HEK293 (cell line): ENCODE measurements around the gene MYBPC3.

Source experiments
- CTCF ChIP-seq: fragments of 450-650 bp; formaldehyde crosslinking; IDR thresholded peaks from 2 replicates; pipeline ENCODE4 v1.5.1; 2016; ENCODE audit warnings: missing biosample characterization, missing genetic modification characterization
- ZNF157 ChIP-seq: fragments of 450-650 bp; formaldehyde crosslinking; IDR thresholded peaks from 2 replicates; pipeline ENCODE4 v1.5.1; 2016; ENCODE audit warnings: missing biosample characterization, missing genetic modification characterization
- ZNF449 ChIP-seq: fragments of 450-650 bp; formaldehyde crosslinking; IDR thresholded peaks from 2 replicates; pipeline ENCODE4 v1.5.1; 2017; ENCODE audit warnings: missing biosample characterization, mild to moderate bottlenecking, missing genetic modification characterization, moderate library complexity

- TF ChIP-seq ZNF157 (tag by site-specific recombination) = no peak
- TF ChIP-seq CTCF (tag by site-specific recombination) = no peak
- no peak for TF ChIP-seq ZNF449 (tag by site-specific recombination)
These were observed 32.0 kb upstream of the MYBPC3 start for GRCh38 chr11:47384498-47384897.
